HCT116 (cell line): Measurements from ENCODE around the gene S100A11. TPM values are rescaled to one million over a fixed set of nuclear protein-coding genes. Genes with fewer than 3 reads are reported as not detected.

Source experiments
- ATAC-seq: fragments of 200-7000 bp; cut with Tn5 transposase; 2 replicates; pipeline ENCODE4 v1.9.1; 2020; ENCODE audit warnings: mild to moderate bottlenecking, moderate library complexity
- BruUV-seq: library from RNA; stranded (reverse); fragments of 400-500 nt; replicated peaks from 2 replicates; lab custom pipeline; 2021; lab: Mats Ljungman, UMichigan
- CTCF ChIA-PET: fragments of 300-600 bp; sonication (Branson Sonifier 250); formaldehyde crosslinking; loops from one replicate; lab custom pipeline; 2021; ENCODE audit warnings: antibody characterized with exemption; lab: Charles Lee
- POLR2A ChIA-PET: fragments of 300-600, 350-600 bp; sonication (Branson Sonifier 250); formaldehyde crosslinking; loops from one replicate; lab custom pipeline; 2021; ENCODE audit warnings: antibody characterized with exemption; lab: Charles Lee
- RAD21 ChIA-PET, 2 experiments: fragments of 300-600 bp; sonication (Branson Sonifier 250); formaldehyde crosslinking; loops; one replicate each; lab custom pipeline; 2023; ENCODE audit warnings: low total read pairs in 2 of 2; ENCODE audit not compliant: uncharacterized antibody in 2 of 2, unreplicated experiment in 2 of 2, low non-redundant PET in 1 of 2; lab: Charles Lee
- DNase-seq: peaks from one replicate; pipeline ENCODE4 v3.0.0-alpha.2; 2010; ENCODE audit warnings: low read depth, low spot score
- H2AFZ ChIP-seq: fragments of 200-600 bp; shearing (Covaris generic), sonication (generic); 2 replicates; pipeline ENCODE4 v1.6.1; 2017; ENCODE audit warnings: low read depth, mixed run types, mixed read lengths, antibody characterized with exemption, low read length; ENCODE audit not compliant: poor library complexity, severe bottlenecking
- H3K27ac ChIP-seq: 2 replicates; pipeline ENCODE4 v1.5.1; 2012; ENCODE audit warnings: low read depth, low read length
- H3K27me3 ChIP-seq: fragments of 200-600 bp; sonication (generic); 2 replicates; pipeline ENCODE4 v1.6.1; 2016; ENCODE audit warnings: mixed run types, low read length, mixed read lengths; ENCODE audit not compliant: insufficient read depth
- H3K36me3 ChIP-seq, 2 experiments: fragments of 200-500 bp in 1 of 2; fragments of 200-600 bp in 1 of 2; sonication (Bioruptor generic) in 1 of 2; sonication (generic) in 1 of 2; 2 replicates each; pipeline versions ENCODE4 v1.5.1 to v1.6.1; 2014 to 2016; ENCODE audit warnings: low read length in 2 of 2, inconsistent platforms in 1 of 2, mixed read lengths in 1 of 2, mixed run types in 1 of 2; ENCODE audit not compliant: insufficient read depth in 2 of 2, control insufficient read depth in 1 of 2
- H3K4me1 ChIP-seq, 2 experiments: fragments of 200-600 bp in 1 of 2; sonication (generic) in 1 of 2; 2 replicates each; pipeline versions ENCODE4 v1.5.1 to v1.6.1; 2012 to 2017; ENCODE audit warnings: low read length in 2 of 2, inconsistent platforms in 1 of 2, mild to moderate bottlenecking in 1 of 2, mixed read lengths in 1 of 2, mixed run types in 1 of 2, moderate library complexity in 1 of 2; ENCODE audit not compliant: insufficient read depth in 2 of 2, control insufficient read depth in 1 of 2
- H3K4me2 ChIP-seq: fragments of 200-600 bp; sonication (generic); 2 replicates; pipeline ENCODE4 v1.6.1; 2017; ENCODE audit warnings: mixed run types, low read length, mixed read lengths
- H3K4me3 ChIP-seq, 2 experiments: fragments of 200-600 bp in 1 of 2; sonication (generic) in 1 of 2; replicated peaks in 1 of 2; 2 replicates each; pipeline ENCODE4 v1.5.1; 2011 to 2016; ENCODE audit warnings: low read length in 2 of 2, control low read depth in 1 of 2, low read depth in 1 of 2, mild to moderate bottlenecking in 1 of 2, mixed read lengths in 1 of 2, mixed run types in 1 of 2
- H3K79me2 ChIP-seq: fragments of 200-600 bp; sonication (generic); 2 replicates; pipeline ENCODE4 v1.6.1; 2017; ENCODE audit warnings: mild to moderate bottlenecking, mixed run types, low read length, moderate library complexity, mixed read lengths; ENCODE audit not compliant: insufficient read depth
- H3K9ac ChIP-seq: fragments of 200-600 bp; sonication (generic); 2 replicates; pipeline ENCODE4 v1.6.1; 2016; ENCODE audit warnings: low read length, mixed read lengths
- H3K9me2 ChIP-seq: fragments of 200-600 bp; sonication (generic), shearing (Covaris generic); 2 replicates; pipeline ENCODE4 v1.6.1; 2017; ENCODE audit warnings: mixed run types, mild to moderate bottlenecking, moderate library complexity; ENCODE audit not compliant: insufficient read depth
- H3K9me3 ChIP-seq, 2 experiments: fragments of 200-500 bp in 1 of 2; fragments of 200-600 bp in 1 of 2; sonication (Bioruptor generic) in 1 of 2; sonication (generic) in 1 of 2; 2 replicates each; pipeline ENCODE4 v1.6.1; 2014 to 2017; ENCODE audit warnings: low read length in 2 of 2, mixed read lengths in 2 of 2, inconsistent platforms in 1 of 2, low read depth in 1 of 2, mild to moderate bottlenecking in 1 of 2, mixed run types in 1 of 2, moderate library complexity in 1 of 2; ENCODE audit not compliant: control insufficient read depth in 1 of 2, insufficient read depth in 1 of 2
- H4K20me1 ChIP-seq: fragments of 200-600 bp; sonication (generic), shearing (Covaris generic); 2 replicates; pipeline ENCODE4 v1.6.1; 2017; ENCODE audit warnings: mixed run types, mild to moderate bottlenecking, moderate library complexity; ENCODE audit not compliant: insufficient read depth
- CEBPB ChIP-seq: IDR thresholded peaks from 2 replicates; pipeline ENCODE4 v1.6.1; 2012; ENCODE audit warnings: low read depth
- EGR1 ChIP-seq: IDR thresholded peaks from 2 replicates; pipeline ENCODE4 v1.6.1; 2012; ENCODE audit warnings: low read depth
- ELF1 ChIP-seq: IDR thresholded peaks from 2 replicates; pipeline ENCODE4 v1.6.1; 2012; ENCODE audit warnings: low read depth, borderline replicate concordance
- EZH2 ChIP-seq: fragments of 200-600 bp; sonication (generic); IDR thresholded peaks from 2 replicates; pipeline ENCODE4 v1.6.1; 2017; ENCODE audit warnings: antibody characterized with exemption, mixed run types
- EZH2phosphoT487 ChIP-seq: fragments of 200-600 bp; IDR thresholded peaks from 2 replicates; pipeline ENCODE4 v1.6.1; 2018; ENCODE audit warnings: antibody characterized with exemption, borderline replicate concordance
- POLR2A ChIP-seq: IDR thresholded peaks from 2 replicates; pipeline ENCODE4 v1.7.0; 2011; ENCODE audit warnings: borderline replicate concordance; ENCODE audit not compliant: insufficient read depth, insufficient read length; ENCODE audit errors: extremely low read depth
- POLR2AphosphoS5 ChIP-seq: IDR thresholded peaks from 2 replicates; pipeline ENCODE4 v1.6.1; 2011; ENCODE audit warnings: mild to moderate bottlenecking, low read depth, low read length, moderate library complexity
- RAD21 ChIP-seq: IDR thresholded peaks from 2 replicates; pipeline ENCODE4 v1.6.1; 2012; ENCODE audit warnings: low read depth, mild to moderate bottlenecking
- SP1 ChIP-seq: IDR thresholded peaks from 2 replicates; pipeline ENCODE4 v1.6.1; 2012; ENCODE audit warnings: low read depth
- YY1 ChIP-seq: IDR thresholded peaks from 2 replicates; pipeline ENCODE4 v1.6.1; 2011; ENCODE audit warnings: low read length, low read depth, moderate library complexity, mild to moderate bottlenecking; ENCODE audit not compliant: insufficient replicate concordance; ENCODE audit errors: extremely low read depth
- ZFX ChIP-seq: fragments of 450-650 bp; IDR thresholded peaks from 2 replicates; pipeline ENCODE4 v1.6.1; 2017
- intact Hi-C: fragments of 100-400 bp; cut with micrococcal nuclease; formaldehyde crosslinking; loops from 2 replicates; pipeline ENCODE4 v1.10.0; 2022
- total RNA-seq: library from RNA; stranded (reverse); gene quantifications from one replicate; pipeline ENCODE4 v1.2.1, GENCODE V29; 2021; ENCODE audit not compliant: unreplicated experiment
- TF ChIP-seq, protein P1 (sequence below): IDR thresholded peaks from 2 replicates; pipeline ENCODE4 v1.6.1; 2011; ENCODE audit warnings: mild to moderate bottlenecking, low read length, moderate library complexity; ENCODE audit not compliant: insufficient replicate concordance; ENCODE audit errors: extremely low read depth
- TF ChIP-seq, protein P2 (sequence below): IDR thresholded peaks from 2 replicates; pipeline ENCODE4 v1.6.1; 2012
- TF ChIP-seq, protein P3 (sequence below): IDR thresholded peaks from 2 replicates; pipeline ENCODE4 v1.6.1; 2012

Gene S100A11
- total RNA-seq, 1 experiment from 2014 or later = 229 TPM

DNA sequence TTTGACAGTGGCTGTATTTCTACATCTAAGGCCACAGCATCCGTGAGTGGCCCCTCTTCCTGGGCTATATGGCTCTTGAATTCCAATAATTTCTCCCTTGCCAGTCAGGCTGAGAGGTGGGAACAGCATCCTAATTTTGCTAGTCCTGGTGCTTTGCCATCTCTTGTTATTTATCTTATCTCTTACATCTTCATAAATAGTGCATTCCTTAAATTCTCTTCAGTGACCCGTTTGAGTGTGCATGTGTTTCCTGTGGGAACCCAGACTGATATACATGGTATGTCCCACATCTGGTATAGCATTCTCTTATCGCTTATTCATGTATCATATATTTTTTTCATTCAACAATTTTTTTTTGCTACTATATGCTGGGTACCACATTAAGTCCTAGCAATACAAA is 9.9 kb downstream of the S100A11 start:
- TF ChIP-seq EGR1 = no peak
- no peak for TF ChIP-seq SP1
- no peak for TF ChIP-seq EZH2phosphoT487
- TF ChIP-seq, protein P1, sequence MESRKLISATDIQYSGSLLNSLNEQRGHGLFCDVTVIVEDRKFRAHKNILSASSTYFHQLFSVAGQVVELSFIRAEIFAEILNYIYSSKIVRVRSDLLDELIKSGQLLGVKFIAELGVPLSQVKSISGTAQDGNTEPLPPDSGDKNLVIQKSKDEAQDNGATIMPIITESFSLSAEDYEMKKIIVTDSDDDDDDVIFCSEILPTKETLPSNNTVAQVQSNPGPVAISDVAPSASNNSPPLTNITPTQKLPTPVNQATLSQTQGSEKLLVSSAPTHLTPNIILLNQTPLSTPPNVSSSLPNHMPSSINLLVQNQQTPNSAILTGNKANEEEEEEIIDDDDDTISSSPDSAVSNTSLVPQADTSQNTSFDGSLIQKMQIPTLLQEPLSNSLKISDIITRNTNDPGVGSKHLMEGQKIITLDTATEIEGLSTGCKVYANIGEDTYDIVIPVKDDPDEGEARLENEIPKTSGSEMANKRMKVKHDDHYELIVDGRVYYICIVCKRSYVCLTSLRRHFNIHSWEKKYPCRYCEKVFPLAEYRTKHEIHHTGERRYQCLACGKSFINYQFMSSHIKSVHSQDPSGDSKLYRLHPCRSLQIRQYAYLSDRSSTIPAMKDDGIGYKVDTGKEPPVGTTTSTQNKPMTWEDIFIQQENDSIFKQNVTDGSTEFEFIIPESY = no peak
- no peak for TF ChIP-seq YY1
- no peak for TF ChIP-seq POLR2A
- no peak for TF ChIP-seq POLR2AphosphoS5
- TF ChIP-seq ZFX = no peak
- no peak for TF ChIP-seq ELF1
- TF ChIP-seq, protein P2, sequence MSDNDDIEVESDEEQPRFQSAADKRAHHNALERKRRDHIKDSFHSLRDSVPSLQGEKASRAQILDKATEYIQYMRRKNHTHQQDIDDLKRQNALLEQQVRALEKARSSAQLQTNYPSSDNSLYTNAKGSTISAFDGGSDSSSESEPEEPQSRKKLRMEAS = no peak
- no peak for TF ChIP-seq RAD21
- no peak for TF ChIP-seq CEBPB
- no peak for TF ChIP-seq EZH2
- TF ChIP-seq, protein P3, sequence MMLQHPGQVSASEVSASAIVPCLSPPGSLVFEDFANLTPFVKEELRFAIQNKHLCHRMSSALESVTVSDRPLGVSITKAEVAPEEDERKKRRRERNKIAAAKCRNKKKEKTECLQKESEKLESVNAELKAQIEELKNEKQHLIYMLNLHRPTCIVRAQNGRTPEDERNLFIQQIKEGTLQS = no peak
- H3K9ac ChIP-seq = no peak overlapping the region
- no peak overlapping the region for H2AFZ ChIP-seq
- intact Hi-C loops = no loop called here
- H3K27me3 ChIP-seq = no peaks in the 10 kb centered on the region
- H3K79me2 ChIP-seq = no peaks in the 10 kb centered on the region
- H3K4me1 ChIP-seq = peaks cover 0 to 26% of the 10 kb centered on the region in 2 experiments; a peak in 1 of 4 replicates
- no peaks in the 10 kb centered on the region for H3K9me3 ChIP-seq
- H4K20me1 ChIP-seq = no peaks in the 10 kb centered on the region
- no peak overlapping the region for H3K4me2 ChIP-seq
- ChIA-PET CTCF (no interaction called here), RAD21 (no interaction called here), POLR2A (no interaction called here)
- no peak overlapping the region for H3K27ac ChIP-seq
- H3K36me3 ChIP-seq = peaks cover 5 to 6% of the 10 kb centered on the region in 2 experiments; a peak in 3 of 4 replicates
- ATAC-seq = no peak
- BruUV-seq = no TSS peak
- H3K9me2 ChIP-seq = no peaks in the 10 kb centered on the region
- no peak for DNase-seq
- no peak overlapping the region for H3K4me3 ChIP-seq
